Stomach (tissue), 4 donors: Measurements from ENCODE around the gene POLR3E.

ENCODE experiments used
- EP300 ChIP-seq: sonication (generic); formaldehyde crosslinking; IDR thresholded peaks from one replicate; pipeline ENCODE4 v1.6.1; 2017; ENCODE audit warnings: antibody characterized with exemption
- POLR2A ChIP-seq, 4 donors: fragments of 450-650 bp; IDR thresholded peaks; one replicate each; pipeline ENCODE4 v1.6.1; 2016; ENCODE audit warnings: antibody characterized with exemption in 4 of 4, control low read depth in 2 of 4, mild to moderate bottlenecking in 1 of 4, moderate library complexity in 1 of 4

DNA sequence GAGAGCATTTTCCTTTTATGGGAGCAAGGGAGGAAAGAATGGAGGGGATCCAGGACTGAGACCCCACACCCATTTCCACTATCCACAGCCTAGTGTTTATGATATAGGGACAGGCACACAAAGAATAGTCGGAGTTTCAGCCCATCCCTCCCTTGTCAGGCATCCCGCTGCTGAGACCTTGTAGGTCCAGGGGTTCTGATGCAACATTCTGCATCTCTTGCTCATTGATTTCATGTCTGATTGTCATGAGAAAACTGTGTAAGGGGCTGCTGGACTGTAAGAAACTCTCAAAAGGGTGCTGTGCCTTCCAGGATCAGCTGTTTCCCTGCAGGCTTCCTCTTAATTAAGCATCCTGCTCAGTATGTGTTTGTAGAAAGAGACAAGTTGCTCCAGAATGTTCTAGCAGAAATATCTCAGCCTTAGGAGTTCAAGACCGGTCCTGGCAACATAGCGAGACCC is 5.3 kb upstream of the POLR3E start:
- TF ChIP-seq POLR2A (IDR thresholded peaks at IDR 0.05) (no peak), EP300 (no peak)
